HL-60 (cell line): ENCODE results near the gene PCDHA3.

Source experiments
- CTCF ChIP-seq: IDR thresholded peaks from one replicate; pipeline ENCODE4 v1.5.1; 2011; ENCODE audit warnings: low read length, control low read depth, inconsistent platforms; ENCODE audit not compliant: insufficient read depth
- GABPA ChIP-seq: IDR thresholded peaks from 2 replicates; pipeline ENCODE4 v1.6.1; 2012; ENCODE audit warnings: low read depth
- REST ChIP-seq: IDR thresholded peaks from 2 replicates; pipeline ENCODE4 v1.6.1; 2012; ENCODE audit warnings: low read depth; ENCODE audit not compliant: insufficient replicate concordance

GRCh38 chr5:140806834-140807775 lies 6.2 kb downstream of the PCDHA3 start, which contains the start of gene PCDHA4:
- peak; percentile 3 for TF ChIP-seq CTCF
- TF ChIP-seq GABPA: no peak
- no peak for TF ChIP-seq REST
